K562 (cell line): ENCODE data around the gene HAUS7. TPM values are rescaled to one million over a fixed set of nuclear protein-coding genes. Genes with fewer than 3 reads are reported as not detected.

Experiments
- MGA ChIP-seq: fragments of 450-650 bp; IDR thresholded peaks from 2 replicates; pipeline ENCODE4 v1.6.1; 2016; ENCODE audit warnings: mild to moderate bottlenecking, moderate library complexity
- NCOA2 ChIP-seq, 2 experiments: fragments of 450-650 bp; IDR thresholded peaks; 2 replicates each; pipeline ENCODE4 v1.6.1; 2018; ENCODE audit warnings: mild to moderate bottlenecking in 2 of 2, moderate library complexity in 1 of 2; ENCODE audit not compliant: partially characterized antibody in 2 of 2
- NCOA4 ChIP-seq: fragments of 450-650 bp; IDR thresholded peaks from 2 replicates; pipeline ENCODE4 v1.6.1; 2018; ENCODE audit warnings: mild to moderate bottlenecking; ENCODE audit not compliant: partially characterized antibody
- NR2C2 ChIP-seq, 2 experiments: fragments of 200-800 bp in 1 of 2; sonication (Bioruptor generic) in 1 of 2; sonication (generic) in 1 of 2; formaldehyde crosslinking in 1 of 2; IDR thresholded peaks; 2 replicates each; pipeline versions ENCODE4 v1.6.1 to v1.8.0; 2016 to 2022; ENCODE audit warnings: mild to moderate bottlenecking in 1 of 2, missing compliant biosample characterization in 1 of 2, missing genetic modification characterization in 1 of 2, missing genetic modification reagents in 1 of 2
- POLR2AphosphoS5 ChIP-seq: IDR thresholded peaks from 2 replicates; pipeline ENCODE4 v1.6.1; 2011; ENCODE audit warnings: mild to moderate bottlenecking, low read depth, low read length, moderate library complexity; ENCODE audit not compliant: control insufficient read depth, insufficient read depth
- RAD51 ChIP-seq: fragments of 450-650 bp; IDR thresholded peaks from 2 replicates; pipeline ENCODE4 v1.7.1; 2016; ENCODE audit warnings: low read depth, mild to moderate bottlenecking, borderline replicate concordance
- U2AF1 ChIP-seq: fragments of 200-400 bp; formaldehyde crosslinking; optimal IDR thresholded peaks from 2 replicates; pipeline ENCODE3; 2017; ENCODE audit warnings: mild to moderate bottlenecking, low read depth, low read length, moderate library complexity
- ZNF174 ChIP-seq: fragments of 250-450 bp; sonication (Bioruptor Pico); IDR thresholded peaks from 2 replicates; pipeline ENCODE4 v1.4.0; 2020; ENCODE audit warnings: mild to moderate bottlenecking
- ZNF282 ChIP-seq: sonication (generic); formaldehyde crosslinking; IDR thresholded peaks from 2 replicates; pipeline ENCODE4 v1.8.1; 2023; ENCODE audit warnings: missing genetic modification reagents
- ZNF507 ChIP-seq: conservative IDR thresholded peaks from 2 replicates; pipeline ENCODE4 v1.6.1; 2017; ENCODE audit warnings: missing genetic modification characterization, missing compliant biosample characterization
- polyA plus RNA-seq, 8 experiments: library from polyadenylated mRNA; depleted of rRNA in 4 of 8; stranded (reverse) in 5 of 8; unstranded in 3 of 8; fragments of >200 nt; fragmentation: Nextera tagmentation in 2 of 8; fragmentation: Illumina TruSeq in 1 of 8; extraction: Ambion mirVana in 2 of 8; extraction: Trizol in 1 of 8; gene quantifications; 2 replicates each; pipeline versions ENCODE4 v1.2.1 to v1.2.3, GENCODE V29; 2011 to 2014; ENCODE audit warnings: inconsistent platforms in 1 of 8, missing spikeins in 1 of 8
- total RNA-seq, 7 experiments: library from RNA; depleted of rRNA in 6 of 7; stranded (reverse); fragments of >200 nt in 6 of 7; fragmentation: Illumina TruSeq in 2 of 7; extraction: Trizol in 2 of 7; gene quantifications; 2 replicates each; pipeline versions ENCODE4 v1.2.1 to v1.2.3, GENCODE V29; 2011 to 2021; ENCODE audit warnings: low replicate concordance in 1 of 7
- TF ChIP-seq, protein P1 (sequence below): fragments of 450-650 bp; IDR thresholded peaks from 2 replicates; pipeline ENCODE4 v1.6.1; 2016; ENCODE audit warnings: low read depth, mild to moderate bottlenecking, moderate library complexity
- TF ChIP-seq, protein P2 (sequence below): IDR thresholded peaks from 2 replicates; pipeline ENCODE4 v1.6.1; 2016; ENCODE audit warnings: missing genetic modification characterization, missing compliant biosample characterization

HAUS7 gene
- total and polyA plus RNA-seq, 9 of the 15 experiments (the other 6 are each of a cell fraction or from before 2014, with no cell fraction given) = 10.0 to 94.9 (median 48.8) TPM

DNA sequence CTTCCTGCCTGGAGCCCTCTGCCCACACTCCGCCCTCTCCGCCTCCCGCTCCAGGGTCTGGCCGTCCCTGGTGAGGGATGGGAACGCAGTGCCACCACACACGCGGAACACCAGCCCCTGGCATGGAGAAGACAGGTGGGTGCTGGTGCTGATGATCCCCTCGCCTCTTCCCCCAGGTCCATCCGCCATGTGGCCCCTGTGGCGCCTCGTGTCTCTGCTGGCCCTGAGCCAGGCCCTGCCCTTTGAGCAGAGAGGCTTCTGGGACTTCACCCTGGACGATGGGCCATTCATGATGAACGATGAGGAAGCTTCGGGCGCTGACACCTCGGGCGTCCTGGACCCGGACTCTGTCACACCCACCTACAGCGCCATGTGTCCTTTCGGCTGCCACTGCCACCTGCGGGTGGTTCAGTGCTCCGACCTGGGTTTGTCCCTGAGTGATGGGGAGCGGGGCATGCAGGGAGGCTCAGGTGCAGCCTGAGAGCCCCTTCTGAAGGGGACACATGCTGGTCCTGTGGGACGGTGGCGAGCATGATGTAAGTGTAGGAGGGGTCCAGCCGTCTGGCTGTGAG, 34.2 kb upstream of the HAUS7 start (continued):
- TF ChIP-seq MGA = peak; percentile 56
- no peak for TF ChIP-seq NCOA2 (IDR thresholded peaks at IDR 0.05; ENCODE audit: partially characterized antibody in 2 of 2)
- TF ChIP-seq U2AF1 = no peak
- no peak for TF ChIP-seq NCOA4
- TF ChIP-seq ZNF174 (CRISPR knock-in tag) = no peak
- no peak for TF ChIP-seq ZNF507 (tag)
- TF ChIP-seq ZNF282 (CRISPR knock-in tag) = no peak
- TF ChIP-seq NR2C2 (CRISPR knock-in tag; IDR thresholded peaks at IDR 0.05) = no peak
- no peak for TF ChIP-seq NR2C2 (tag; IDR thresholded peaks at IDR 0.05)
- TF ChIP-seq, protein P1, sequence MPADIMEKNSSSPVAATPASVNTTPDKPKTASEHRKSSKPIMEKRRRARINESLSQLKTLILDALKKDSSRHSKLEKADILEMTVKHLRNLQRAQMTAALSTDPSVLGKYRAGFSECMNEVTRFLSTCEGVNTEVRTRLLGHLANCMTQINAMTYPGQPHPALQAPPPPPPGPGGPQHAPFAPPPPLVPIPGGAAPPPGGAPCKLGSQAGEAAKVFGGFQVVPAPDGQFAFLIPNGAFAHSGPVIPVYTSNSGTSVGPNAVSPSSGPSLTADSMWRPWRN = no peak
- TF ChIP-seq, protein P2, sequence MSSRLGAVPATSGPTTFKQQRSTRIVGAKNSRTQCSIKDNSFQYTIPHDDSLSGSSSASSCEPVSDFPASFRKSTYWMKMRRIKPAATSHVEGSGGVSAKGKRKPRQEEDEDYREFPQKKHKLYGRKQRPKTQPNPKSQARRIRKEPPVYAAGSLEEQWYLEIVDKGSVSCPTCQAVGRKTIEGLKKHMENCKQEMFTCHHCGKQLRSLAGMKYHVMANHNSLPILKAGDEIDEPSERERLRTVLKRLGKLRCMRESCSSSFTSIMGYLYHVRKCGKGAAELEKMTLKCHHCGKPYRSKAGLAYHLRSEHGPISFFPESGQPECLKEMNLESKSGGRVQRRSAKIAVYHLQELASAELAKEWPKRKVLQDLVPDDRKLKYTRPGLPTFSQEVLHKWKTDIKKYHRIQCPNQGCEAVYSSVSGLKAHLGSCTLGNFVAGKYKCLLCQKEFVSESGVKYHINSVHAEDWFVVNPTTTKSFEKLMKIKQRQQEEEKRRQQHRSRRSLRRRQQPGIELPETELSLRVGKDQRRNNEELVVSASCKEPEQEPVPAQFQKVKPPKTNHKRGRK (tag) = no peak
- TF ChIP-seq POLR2AphosphoS5 = no peak
- TF ChIP-seq RAD51 = no peak
